C4-2B (cell line): ENCODE data around the gene SUMF1.

Experiments used
- CTCF ChIP-seq: fragments of 450-650 bp; conservative IDR thresholded peaks from 2 replicates; pipeline ENCODE4 v1.5.1; 2017; ENCODE audit warnings: mild to moderate bottlenecking
- ZFX ChIP-seq: fragments of 450-650 bp; IDR thresholded peaks from 2 replicates; pipeline ENCODE4 v1.6.1; 2017

- TF ChIP-seq CTCF (no peak), ZFX (no peak)
Measured at GRCh38 chr3:4454142-4454541, 12.9 kb downstream of the SUMF1 start.
